Dermis microvascular lymphatic vessel endothelial cell (primary cell): ENCODE results near the gene TSPAN3. TPM values are rescaled to one million over a fixed set of nuclear protein-coding genes. Genes with fewer than 3 reads are reported as not detected.
A peak's percentile ranks its signal among the peaks of the same experiment; 100 is the strongest.

ENCODE experiments used
- DNase-seq, 2 donors: peaks; one replicate each; pipeline versions ENCODE4 v3.0.0 to v3.0.0-alpha.2; 2010; ENCODE audit warnings: low read depth in 2 of 2
- total RNA-seq: library from RNA; depleted of rRNA; stranded (reverse); fragments of >200 nt; gene quantifications from 2 replicates; pipeline ENCODE4 v1.2.1, GENCODE V29; 2014

The TSPAN3 gene
- total RNA-seq, 1 donor from 2014 or later, result 195 TPM

DNA sequence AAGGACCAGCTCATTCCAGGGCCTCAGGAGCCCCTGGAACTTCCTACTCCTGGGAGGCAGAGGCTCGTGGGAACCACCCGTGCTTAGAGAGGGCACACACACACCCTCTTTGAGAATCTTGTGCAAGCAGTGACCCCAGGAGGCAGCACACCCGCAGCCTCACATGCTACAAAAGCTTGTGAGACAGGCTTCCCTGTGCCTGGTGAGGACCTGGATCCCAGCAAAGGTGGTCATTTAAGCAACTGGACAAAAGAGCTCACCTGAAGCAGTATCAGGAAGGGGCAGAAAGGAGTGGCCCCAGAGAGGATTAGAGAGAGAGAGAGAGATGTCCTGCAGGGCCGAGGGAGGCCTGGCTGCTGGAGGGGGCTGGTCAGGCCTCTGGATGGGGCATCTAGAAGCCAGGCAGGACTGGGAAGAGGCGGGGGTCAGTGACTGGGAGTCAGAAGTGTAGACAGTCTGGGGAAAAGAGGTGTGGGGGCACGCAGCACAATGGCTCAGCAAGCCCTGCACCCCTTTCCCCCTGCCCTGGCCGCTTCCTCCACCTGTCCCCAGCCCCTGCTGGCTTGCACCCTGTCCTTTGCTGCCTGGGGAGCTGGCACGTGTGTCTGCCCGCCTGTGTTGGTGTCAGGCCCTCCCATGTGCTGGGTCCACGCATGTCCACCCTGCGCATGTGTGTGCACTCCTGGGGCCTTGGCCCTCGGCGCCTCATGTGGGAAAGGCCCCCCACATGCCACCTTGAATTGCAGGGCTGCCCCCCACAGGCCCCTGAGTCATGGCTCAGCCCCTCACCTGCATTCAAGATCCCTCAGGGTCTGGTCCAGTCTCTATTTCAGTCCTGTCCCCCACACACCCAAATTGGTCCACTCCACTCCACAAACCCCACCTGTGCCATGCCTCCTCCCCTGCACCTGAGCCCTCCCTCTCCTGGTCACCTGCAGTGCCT lies 36.9 kb downstream of the TSPAN3 start:
- DNase-seq, result no peak

DNA sequence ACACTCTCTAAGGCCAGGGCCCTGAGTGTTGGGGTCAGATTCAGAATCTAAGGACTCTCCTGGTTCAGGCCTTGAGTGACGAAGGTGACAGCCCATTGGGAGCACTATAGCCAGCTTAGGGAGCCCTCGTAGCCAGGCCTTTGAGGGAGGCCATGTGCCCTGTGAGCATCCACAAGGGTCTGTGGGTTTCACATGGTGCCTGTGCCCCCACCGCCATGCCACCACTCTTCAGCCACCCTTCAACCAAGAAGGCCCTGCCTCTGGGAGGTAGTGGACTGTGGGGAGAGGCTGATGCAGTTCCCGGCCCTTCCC lies 37.5 kb downstream of the TSPAN3 start:
- DNase-seq, result no peak

DNA sequence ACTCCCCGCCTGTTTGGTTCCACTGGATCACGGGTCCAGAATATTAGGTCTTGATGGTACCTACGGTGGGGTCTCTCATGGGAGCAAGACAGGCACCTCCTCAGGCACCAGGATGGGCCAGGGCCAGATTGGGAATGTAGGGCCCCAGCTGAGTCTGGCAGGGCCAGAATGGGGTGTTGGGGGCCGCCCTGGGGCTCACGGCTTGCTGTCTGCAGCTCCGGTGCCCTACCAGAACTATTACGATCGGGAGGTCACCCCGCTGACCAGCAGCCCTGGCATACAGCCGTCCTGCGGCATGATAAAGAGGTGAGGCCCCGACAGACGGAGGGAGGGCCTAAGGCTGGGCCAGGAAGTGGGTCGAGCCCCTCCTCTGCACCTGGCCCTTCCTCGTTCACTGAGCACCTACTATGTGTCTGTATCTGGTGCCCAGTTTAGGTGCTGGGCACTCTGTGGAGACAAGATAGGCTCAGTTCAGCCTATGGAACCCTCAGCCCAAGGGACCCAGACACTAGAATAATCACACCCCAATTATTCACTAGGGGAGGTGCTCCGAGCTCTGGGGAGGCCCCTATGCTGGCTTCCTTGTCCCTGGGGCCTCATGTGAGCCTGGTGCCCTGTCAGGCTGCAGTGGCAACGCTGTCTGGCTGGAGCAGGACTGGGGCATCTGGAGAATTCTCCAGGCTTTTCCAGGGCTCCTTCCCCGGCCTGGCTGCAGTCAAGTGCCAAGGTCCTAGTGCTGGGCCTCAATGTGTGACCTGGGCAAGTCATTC lies 38.1 kb downstream of the TSPAN3 start:
- DNase-seq, result no peak

DNA sequence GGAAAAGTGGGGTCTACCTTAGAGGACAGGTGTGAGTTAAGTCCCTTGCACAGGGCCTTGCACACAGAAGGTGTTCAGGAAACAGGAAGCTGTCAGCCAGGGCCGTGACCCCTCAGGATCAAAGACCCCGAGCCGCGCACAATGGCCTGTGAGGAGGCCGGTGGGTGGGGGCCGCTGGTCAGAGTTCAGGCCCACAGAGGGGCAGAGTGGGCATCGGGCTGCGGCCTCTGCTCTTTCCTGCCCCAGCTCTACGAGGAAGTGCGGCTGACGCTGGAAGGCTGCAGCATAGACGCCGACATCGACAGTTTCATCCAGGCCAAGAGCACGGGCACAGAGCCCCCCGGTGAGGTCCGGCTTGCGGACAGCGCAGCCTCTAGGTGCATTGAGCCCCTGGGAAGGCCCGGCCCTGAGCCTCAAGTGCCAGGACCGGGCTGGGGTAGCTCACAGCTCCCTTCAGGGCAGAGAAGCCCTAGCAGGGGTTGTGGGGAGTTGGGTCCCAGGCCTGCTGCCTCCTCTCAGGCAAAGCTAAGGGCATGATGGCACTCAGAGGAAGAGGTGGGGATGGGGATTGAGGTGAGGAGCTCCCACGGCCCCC lies 38.8 kb downstream of the TSPAN3 start:
- DNase-seq, result no peak

DNA sequence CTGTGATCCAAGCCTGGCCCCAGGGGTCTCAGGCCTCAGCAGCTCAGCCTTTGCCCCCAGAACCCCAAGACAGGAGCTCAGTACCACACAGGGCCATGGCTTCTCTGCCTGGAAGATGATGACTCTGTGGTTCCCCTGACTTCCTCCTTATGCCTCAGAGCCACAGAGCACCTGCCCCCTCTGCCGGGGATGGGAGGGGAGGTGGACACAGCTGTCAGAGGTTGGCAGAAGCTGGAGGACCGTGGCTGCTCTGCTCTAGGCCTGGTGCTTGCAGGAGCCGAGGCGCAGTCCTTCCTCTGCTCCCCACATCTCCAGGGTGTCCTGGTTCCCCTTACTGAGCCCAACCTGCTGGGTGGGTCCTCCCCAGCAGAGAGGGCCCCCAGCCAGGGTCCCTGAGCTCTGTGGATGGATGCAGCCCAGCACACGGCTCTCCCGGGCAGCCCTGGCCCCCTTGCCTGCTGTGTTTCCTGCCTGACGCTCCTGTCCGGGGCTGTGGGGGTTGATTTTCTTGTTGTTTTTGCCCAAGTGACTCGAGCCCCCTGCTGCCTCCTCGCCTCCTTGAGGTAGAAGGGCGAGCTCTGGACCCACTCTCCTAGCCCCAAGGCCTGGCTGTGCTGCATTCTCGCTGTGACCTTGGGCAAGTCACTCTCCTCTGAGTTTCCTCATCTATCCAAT lies 39.4 kb downstream of the TSPAN3 start:
- no peak for DNase-seq

DNA sequence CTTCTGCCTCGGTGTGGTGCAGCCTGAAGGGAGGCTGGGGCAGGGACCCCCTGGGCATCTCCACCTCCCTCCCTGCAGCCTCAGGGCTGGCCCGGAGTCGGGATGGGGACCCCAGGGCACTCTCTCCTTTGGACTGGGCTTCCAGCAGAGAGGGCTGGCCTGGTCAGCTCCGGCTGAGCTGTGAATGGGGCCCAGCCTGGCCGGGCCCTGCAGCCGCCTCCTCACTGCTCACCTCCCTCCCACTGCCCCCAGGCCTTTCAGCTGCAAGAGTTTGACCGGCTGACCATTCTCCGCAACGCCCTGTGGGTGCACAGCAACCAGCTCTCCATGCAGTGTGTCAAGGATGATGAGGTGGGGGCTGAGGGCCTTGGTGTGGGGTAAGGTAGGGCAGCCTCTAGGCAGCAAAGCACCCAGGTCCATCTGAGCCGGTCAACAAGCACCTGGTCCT lies 40.0 kb downstream of the TSPAN3 start:
- DNase-seq, result no peak

DNA sequence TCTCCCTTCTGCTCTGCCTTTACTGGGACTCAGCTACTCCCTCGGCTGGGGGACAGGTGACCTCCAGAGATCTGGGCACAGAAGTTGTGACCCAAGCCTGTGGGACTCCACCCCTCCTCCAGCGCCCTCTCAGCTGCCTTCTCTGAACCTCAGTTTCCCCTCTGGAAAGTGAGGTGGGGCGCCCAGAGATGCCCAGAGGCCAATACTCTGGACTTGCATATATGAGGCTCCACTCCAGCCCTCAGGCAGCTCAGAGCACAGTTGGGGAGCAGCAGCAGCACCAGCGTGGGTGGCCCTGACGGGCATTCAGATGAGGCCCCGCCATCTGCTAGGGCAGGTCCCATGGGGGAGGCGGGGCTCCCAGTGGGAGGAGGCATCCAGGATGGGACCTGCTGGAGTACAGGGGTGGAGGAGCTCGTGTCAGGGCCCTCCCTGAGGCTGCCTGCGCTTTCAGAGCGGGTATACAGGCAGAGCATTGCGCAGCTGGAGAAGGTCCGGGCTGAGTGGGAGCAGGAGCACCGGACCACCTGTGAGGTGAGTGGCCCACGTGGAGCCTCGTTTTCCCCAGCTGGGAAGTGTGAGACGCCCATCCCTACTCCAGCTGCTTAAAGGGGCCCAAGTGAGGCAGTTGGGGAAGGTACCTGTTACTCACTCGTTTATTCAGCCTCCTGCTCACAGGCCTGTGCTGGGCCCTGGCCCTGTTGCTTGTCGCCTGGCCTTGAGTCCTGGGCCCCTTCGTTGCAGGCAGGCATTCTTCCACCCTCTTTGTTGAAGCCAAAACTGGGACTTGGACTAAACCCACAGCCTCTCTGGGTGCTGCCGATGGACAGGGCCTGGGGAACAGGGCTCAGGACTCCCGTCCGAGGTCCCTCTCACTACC lies 40.6 kb downstream of the TSPAN3 start:
- DNase-seq, result no peak

DNA sequence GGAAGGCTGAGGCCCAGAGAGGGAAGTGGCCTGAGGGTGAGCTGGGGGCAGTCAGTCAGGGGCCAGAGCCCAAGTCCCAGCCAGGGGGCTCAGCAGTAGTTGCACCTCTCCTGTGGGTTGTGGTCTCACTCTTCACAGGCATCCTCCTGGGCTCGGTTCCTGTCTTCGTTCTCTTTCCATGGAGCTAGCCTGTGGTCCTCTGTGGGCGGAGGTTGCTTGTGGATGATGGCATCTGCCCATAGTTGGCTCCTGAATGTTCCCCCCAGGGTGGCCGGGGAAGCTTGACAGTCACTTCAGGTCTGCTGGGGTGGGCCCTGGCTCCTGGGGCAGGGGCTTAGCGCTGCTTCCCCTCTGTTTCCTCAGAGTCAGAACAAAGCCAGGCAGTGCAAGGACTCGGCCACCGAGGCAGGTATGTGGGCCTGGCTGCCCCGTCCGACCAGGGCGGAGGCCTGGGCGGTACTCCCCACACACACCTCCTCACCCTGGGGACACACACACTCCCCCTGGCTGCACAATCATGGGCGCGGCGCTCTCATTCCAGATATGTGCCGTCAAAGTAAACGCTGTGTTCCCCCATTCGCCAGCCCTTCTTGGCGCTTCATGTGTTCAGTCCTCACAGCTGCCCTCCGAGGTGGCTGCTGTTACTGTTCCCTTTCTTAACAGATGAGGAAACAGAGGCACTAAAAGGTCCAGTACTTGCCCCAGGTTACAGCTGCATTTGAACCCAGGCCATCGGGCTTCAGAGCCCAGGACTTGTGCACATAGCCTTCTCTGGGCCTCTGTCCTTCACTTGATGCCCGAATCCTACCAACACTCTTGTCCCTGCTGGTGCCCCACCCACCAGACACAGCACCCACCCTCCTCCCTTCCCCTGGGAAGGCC lies 41.5 kb downstream of the TSPAN3 start:
- no peak for DNase-seq

DNA sequence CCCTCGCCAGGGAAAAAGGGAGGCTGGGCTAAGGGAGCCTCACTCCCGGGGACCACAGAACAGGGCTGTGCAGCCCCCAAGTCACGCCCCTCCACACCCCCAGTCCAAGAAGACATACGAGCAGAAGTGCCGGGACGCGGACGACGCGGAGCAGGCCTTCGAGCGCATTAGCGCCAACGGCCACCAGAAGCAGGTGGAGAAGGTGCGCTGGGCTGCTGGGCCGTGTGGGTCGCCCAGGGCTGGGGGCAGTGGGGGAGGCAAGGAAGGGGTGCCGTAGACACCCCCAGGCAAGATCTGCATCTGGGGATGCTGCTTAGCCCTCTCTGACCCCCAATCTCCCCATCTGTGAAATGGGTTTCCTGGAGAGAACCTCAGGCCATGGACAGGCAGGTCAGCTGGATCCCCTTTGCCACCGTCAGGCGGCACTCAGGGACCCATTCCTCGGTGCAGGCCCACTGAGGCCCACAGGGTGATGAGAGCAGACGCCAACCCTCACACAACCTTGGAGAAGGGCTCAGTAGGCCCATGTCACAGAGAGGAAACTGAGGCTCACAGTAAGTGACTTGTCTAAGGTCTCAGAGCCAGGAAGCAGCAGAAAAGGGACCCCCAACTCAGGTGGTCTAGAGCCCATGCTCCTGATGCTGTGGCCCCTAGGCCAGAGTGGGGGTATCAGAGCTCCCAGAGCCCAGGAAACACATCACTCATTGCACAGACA lies 42.3 kb downstream of the TSPAN3 start:
- no peak for DNase-seq

DNA sequence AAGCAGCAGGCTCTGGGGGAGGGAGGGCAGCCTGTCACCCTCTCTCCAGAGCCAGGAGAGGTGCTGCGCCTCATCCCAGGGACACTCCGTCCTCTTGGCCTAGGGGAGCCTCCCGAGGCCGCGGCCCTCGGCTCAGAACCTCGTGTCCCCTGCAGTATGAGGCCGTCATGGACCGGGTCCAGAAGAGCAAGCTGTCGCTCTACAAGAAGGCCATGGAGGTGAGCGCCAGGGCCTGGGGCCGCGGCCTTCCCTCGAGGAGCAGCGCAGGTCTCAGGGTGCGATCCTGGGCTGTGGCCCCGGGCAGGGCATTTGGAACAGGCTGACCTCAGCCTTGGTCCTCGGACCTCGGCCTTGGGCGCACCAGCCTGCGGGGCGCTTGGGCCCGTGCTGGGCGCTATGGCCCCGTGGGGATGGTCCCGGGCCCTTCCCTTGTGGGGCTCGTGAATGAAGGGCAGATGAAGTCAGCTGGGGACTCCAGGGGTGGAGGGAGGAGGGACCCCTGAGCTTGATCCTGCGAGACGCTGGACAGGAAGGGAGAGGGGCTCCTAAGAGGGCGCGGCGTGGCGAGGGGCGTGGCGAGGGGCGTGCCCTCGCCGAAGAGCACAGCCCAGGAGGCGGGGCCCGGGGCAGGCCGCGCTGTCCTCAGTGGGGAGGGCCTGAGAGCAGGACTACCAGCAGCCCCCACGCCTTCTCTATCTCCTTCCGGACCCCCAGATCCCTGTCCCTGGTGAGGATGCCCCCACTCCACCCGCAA lies 43.0 kb downstream of the TSPAN3 start:
- DNase-seq, result peak in 1 of 2 donors; percentile 28

DNA sequence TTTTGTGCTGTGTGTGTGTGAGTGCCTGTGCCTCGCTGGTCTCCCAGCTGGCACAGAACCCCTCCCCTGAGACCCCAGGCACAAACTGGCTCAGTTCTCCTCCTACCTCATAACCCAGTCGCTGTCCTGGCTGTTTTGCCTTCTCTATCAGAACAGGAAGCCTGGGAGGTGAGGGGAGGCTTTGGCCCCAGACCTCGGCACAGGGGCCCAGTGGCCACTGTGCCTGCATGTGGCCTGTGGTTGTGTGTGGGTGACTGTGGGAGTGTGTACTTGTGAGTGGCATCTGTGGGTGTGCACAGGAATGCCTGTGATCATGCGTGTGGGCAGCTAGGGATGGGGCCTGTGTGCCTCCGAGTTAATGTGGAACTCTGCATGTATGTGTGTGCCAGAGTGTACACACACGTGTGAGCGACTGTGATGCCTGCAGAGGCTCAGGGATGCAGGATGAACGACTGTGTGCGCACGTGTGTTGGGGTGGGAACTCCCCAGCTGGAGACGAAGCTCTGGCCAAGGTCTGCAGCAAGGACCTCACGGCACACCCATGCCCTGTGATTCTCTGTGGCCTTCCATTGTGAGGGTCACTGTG lies 43.7 kb downstream of the TSPAN3 start:
- no peak for DNase-seq

DNA sequence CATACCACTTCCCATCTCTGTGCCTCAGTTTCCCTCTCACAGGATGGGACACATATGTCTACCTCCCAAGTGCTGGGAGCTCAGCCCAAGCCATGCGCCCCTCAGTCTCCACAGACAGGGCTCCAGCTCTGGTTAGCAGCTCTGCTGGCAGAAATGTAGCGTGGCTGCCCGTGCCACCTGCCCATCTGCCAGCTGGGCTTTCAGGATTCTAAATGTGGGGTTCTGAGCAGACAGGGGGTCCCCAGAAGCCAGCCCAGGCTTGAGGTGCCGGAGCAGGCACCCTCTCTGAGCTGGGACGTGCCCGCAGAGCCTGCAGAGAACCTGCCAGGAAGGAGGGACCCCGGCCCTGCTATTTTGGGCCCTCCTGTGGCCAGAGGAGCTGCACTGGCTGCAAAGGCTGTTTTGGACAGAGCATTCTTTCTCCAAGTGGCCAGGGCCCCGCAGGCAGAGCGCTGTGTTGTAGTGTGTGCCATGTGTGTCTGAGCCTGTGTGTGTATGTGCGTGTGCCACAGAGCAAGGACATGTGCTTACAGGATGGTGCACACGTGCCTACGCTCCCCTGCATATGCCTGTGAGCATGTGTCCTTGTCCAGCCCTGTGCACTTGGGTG lies 44.3 kb downstream of the TSPAN3 start:
- DNase-seq, result no peak

DNA sequence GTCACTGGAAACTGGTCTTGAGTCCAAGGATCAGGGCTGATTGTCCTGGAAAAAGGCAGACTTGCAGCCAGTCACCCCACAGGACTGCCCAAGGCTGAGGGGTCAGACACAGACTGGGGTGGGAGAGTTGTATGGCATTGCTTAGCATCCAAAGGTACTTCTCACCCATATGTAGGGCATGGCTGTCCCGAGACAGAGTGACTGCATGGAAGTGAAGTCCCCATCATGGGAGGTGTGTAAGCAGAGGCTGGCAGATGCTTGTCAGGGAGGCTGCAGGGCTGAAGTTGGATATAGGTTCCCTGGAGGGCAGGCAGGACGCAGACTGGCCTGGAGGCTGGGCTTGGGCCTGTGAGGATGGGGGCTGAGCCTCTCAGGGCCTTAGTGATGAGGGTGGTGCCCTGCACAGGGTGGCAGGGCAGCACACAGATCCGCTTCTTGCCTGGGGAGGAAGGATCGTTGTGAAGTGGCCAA lies 44.9 kb downstream of the TSPAN3 start:
- no peak for DNase-seq

DNA sequence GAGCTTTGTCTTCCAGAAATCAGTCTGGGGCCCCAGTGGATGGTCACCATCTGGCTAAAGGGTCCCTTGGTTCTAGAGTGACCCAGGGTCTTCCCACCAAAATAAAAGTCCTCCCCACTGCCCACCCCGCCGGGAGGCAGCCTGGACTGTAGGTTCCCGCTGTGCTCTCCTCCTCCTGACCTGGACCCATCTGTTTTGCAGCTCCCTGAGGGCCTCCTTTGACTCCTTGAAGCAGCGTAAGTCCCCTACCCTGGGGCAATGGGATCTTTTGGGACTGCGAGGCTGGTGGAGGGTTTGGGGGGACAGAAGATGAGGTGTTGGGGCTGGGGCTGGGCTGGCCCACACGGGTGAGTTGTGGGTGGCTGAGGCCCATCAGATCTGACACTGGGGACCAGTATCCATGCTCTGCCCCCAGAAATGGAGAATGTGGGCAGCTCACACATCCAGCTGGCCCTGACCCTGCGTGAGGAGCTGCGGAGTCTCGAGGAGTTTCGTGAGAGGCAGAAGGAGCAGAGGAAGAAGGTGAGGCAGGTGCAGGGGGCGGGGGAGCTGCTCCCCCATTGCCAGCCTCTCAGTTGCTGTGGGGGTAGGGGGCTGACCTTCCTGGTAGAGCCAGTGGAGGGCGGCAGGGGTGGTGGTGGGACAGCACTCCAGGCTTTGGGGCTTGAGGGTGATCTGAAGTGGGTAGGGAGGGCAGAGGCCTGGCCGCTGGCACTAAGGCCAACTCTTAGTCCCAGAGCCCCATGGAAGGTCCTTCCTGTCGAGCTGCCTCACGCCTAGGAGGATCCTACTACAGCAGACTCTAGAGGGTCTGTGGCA lies 45.6 kb downstream of the TSPAN3 start:
- no peak for DNase-seq

DNA sequence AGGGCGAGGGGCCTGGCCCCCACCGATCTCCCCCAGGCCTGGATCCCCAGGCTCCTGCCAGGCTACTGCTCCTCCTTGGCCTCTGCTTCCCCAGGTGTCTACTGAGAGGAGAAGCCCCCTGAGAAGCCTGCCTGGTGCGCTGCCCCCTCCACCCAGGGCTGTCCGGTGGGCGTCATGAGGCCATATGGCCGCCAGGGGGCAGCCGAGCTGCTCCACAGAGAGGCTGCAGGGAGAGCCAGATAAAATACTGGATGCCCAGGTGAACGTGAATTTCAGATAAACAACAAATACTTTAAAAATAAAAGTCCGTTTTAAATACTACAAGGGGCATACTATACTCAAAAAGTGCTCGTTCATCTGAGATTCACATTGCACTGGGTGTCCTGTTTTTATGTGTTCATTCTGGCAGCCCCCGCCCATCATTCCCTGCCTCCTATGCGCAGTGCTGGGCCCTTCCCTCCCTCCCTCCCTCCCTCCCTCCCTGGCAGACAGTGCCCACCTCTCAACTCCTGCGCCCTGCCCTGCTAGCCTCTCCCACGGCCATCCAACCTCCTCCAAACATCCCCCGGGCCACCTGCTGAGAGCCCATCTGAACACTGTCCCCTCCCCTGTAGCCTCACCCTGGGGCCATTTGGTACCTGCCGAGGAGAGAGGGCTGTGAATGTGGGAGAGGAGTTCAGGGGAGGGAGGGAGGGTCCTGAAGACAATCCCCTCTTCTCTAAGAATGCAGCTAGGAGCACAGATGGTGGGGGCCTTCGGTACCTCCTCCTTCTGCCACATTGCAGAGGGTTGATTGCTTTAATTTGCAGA lies 46.4 kb downstream of the TSPAN3 start:
- DNase-seq, result peak; percentile 15 to 49
